Large intestine (tissue), 3 donors: ENCODE data around the gene ATRNL1. TPM values are rescaled to one million over a fixed set of nuclear protein-coding genes. Genes with fewer than 3 reads are reported as not detected.

Source experiments
- DNase-seq, 2 donors: peaks; one replicate each; pipeline versions ENCODE4 v3.0.0 to v3.0.0-alpha.2; 2013
- H3K27ac ChIP-seq: one replicate; pipeline ENCODE4 v1.5.1; 2013; ENCODE audit warnings: low read length
- H3K27me3 ChIP-seq: 2 replicates; pipeline ENCODE4 v1.6.1; 2013; ENCODE audit warnings: low read length; ENCODE audit not compliant: control insufficient read depth, insufficient read depth
- H3K36me3 ChIP-seq: 2 replicates; pipeline ENCODE4 v1.6.1; 2013; ENCODE audit warnings: low read length; ENCODE audit not compliant: control insufficient read depth, insufficient read depth
- H3K4me1 ChIP-seq: one replicate; pipeline ENCODE4 v1.6.1; 2013; ENCODE audit warnings: low read length; ENCODE audit not compliant: control insufficient read depth, insufficient read depth
- H3K4me3 ChIP-seq: one replicate; pipeline ENCODE4 v1.5.1; 2013; ENCODE audit warnings: low read length
- H3K9me3 ChIP-seq: one replicate; pipeline ENCODE4 v1.6.1; 2013; ENCODE audit warnings: mild to moderate bottlenecking, low read depth, low read length, moderate library complexity; ENCODE audit not compliant: control insufficient read depth
- WGBS: methylation state at CpG from one replicate; pipeline ENCODE4 v1.1.5; 2013; ENCODE audit warnings: low lambda C conversion rate; ENCODE audit not compliant: insufficient coverage; 5-methylcytosine and 5-hydroxymethylcytosine counted together
- polyA plus RNA-seq: library from polyadenylated mRNA; unstranded; fragments of 120-200 nt; gene quantifications from one replicate; pipeline ENCODE4 v1.2.1, GENCODE V29; 2013

Gene ATRNL1
- polyA plus RNA-seq, 1 donor, result 2.6 TPM

DNA sequence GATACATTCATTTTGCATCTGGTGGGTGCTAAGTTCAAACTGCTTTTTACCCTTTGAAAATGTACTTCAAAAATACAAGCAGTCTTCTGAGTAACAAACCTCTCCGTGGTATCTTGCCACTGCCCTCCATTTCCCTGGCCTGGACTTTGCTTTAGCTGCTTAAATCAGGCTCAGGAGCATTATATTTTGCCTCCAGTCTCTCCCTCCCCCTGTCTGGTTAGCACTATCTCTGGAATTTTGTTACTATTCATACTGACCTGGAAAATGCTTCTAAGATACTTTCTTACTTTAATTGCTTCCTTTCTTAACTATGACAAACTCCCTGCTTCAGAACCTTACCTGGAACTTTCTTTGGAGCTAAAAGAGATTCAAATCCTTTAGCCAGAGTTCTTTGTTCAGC is 810.0 kb downstream of the ATRNL1 start:
- WGBS, result 20% methylated on average over 1 of the region's 1 CpG
- no peak overlapping the region for H3K27ac ChIP-seq
- H3K4me1 ChIP-seq, result no peaks in the 10 kb centered on the region
- H3K4me3 ChIP-seq, result no peak overlapping the region
- no peaks in the 10 kb centered on the region for H3K36me3 ChIP-seq
- no peak for DNase-seq
- no peaks in the 10 kb centered on the region for H3K9me3 ChIP-seq
- no peaks in the 10 kb centered on the region for H3K27me3 ChIP-seq

GRCh38 chr10:115903845-115904244 is 810.7 kb downstream of the ATRNL1 start:
- WGBS, result 94% methylated on average over 3 of the region's 3 CpGs
- DNase-seq, result no peak
- Histone ChIP-seq H3K27ac (no peak overlapping the region), H3K36me3 (no peaks in the 10 kb centered on the region), H3K4me1 (no peaks in the 10 kb centered on the region), H3K27me3 (no peaks in the 10 kb centered on the region), H3K9me3 (no peaks in the 10 kb centered on the region), H3K4me3 (no peak overlapping the region)

DNA sequence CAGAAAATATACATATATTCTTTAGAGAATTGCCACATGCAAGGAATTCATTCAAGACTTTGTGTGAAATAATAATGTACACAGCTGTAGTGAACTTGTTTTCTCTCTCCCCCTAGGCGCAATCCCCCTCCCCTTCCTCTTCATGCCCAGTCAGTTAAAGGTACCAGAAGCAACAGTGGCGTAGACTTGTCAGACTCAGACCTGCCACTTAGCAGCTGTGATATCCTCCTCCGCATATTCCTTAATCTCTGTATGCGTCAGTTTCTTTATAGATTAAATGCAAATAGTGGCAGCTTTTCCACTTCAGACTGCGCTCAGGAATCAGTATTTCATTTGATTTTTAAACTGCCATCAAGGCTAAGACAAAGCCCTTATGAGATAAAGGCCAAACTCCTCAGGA is 815.9 kb downstream of the ATRNL1 start:
- H3K4me3 ChIP-seq, result no peak overlapping the region
- no peaks in the 10 kb centered on the region for H3K36me3 ChIP-seq
- no peak overlapping the region for H3K27ac ChIP-seq
- WGBS, result 80% methylated on average over 2 of the region's 5 CpGs
- no peaks in the 10 kb centered on the region for H3K9me3 ChIP-seq
- H3K27me3 ChIP-seq, result no peaks in the 10 kb centered on the region
- H3K4me1 ChIP-seq, result no peaks in the 10 kb centered on the region
- DNase-seq, result no peak

DNA sequence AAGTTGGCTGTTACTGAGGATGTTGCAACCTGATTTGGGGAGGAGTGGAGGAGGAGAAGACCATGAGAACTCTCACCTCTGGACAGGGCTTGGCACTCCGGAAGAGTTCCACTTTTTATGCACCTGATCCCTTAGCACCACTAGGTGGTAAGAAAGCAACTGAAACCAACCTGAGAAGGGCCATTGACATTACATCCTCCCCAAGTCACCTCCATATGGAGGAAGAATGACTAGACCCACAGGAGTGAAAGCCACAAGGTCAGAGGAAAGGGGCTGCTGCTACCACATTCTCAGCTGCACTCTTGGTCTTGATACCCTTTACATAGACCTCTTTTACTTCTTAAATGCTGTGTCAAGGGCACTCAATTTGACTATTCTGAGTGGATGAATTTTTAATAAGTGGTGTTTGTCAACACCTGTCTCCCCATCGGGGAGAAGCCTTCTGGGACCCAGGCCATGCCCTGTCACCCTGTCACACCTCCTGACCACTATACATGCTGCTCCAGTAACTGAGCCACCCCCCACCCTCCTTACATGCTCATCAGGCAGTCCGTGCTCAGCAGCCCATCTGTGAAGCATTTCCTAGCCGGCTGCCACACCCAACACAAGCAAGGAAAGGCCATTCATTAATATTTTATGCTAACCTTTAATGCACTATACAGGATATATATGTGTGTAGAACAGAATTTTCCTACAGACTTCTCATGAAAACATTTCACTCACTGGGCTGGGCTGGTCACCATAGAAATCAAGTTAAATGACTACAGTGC is 817.0 kb downstream of the ATRNL1 start:
- no peak overlapping the region for H3K27ac ChIP-seq
- DNase-seq, result no peak
- H3K36me3 ChIP-seq, result no peaks in the 10 kb centered on the region
- no peak overlapping the region for H3K4me3 ChIP-seq
- no peaks in the 10 kb centered on the region for H3K27me3 ChIP-seq
- WGBS, result no CpG with 5 or more reads among the region's 4 CpGs
- no peaks in the 10 kb centered on the region for H3K9me3 ChIP-seq
- H3K4me1 ChIP-seq, result no peaks in the 10 kb centered on the region

DNA sequence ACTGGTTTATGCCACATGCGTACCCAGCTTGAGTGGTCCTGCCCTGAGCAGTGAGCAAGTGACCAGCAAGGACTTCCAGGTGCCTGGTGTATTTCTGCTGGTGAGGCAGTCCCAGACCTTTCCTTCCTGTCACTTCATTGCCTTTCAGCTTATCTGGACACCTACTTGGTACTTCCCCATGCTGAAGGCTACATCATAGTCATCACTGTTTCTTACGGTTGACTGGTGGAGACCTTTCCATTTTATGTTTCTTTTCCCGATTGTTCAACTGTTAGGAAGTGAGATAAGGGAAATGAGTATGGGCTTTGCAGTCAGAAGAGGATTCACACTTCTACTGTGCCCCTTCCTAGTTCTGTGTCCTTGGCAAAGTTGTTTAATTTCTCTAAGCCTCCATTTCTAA is 821.3 kb downstream of the ATRNL1 start:
- no peaks in the 10 kb centered on the region for H3K27me3 ChIP-seq
- WGBS, result 100% methylated on average over 1 of the region's 3 CpGs
- H3K4me3 ChIP-seq, result no peak overlapping the region
- H3K27ac ChIP-seq, result no peak overlapping the region
- no peaks in the 10 kb centered on the region for H3K9me3 ChIP-seq
- no peak for DNase-seq
- no peaks in the 10 kb centered on the region for H3K36me3 ChIP-seq
- no peaks in the 10 kb centered on the region for H3K4me1 ChIP-seq

- WGBS, result no CpG with 5 or more reads among the region's 1 CpG
- Histone ChIP-seq H3K27me3 (no peaks in the 10 kb centered on the region), H3K4me3 (no peak overlapping the region), H3K9me3 (no peaks in the 10 kb centered on the region), H3K36me3 (no peaks in the 10 kb centered on the region), H3K4me1 (no peaks in the 10 kb centered on the region), H3K27ac (no peak overlapping the region)
- DNase-seq, result no peak
These were observed 822.3 kb downstream of the ATRNL1 start for GRCh38 chr10:115915429-115915828.

DNA sequence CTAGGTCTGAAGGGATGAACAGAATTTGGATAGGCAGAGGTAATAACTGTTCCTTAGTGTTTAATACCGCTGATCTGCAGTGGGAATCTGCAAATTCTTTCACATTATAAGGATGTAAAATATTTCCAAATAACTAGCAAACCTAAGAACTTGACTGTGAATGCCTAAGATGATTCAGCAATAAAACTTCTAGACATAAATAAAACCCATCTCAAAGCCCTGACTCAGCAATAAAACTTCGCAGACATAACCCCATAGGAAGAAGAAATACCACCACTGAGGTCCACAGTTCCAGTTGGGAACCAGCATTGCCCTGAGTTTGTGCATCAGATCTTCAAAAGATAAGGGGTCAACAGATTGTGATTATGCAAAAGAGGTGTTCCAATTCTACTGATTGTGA is 825.6 kb downstream of the ATRNL1 start:
- H3K27ac ChIP-seq, result no peak overlapping the region
- H3K4me3 ChIP-seq, result no peak overlapping the region
- H3K4me1 ChIP-seq, result no peaks in the 10 kb centered on the region
- DNase-seq, result no peak
- no peaks in the 10 kb centered on the region for H3K36me3 ChIP-seq
- WGBS, result 100% methylated on average over 2 of the region's 2 CpGs
- H3K9me3 ChIP-seq, result no peaks in the 10 kb centered on the region
- H3K27me3 ChIP-seq, result no peaks in the 10 kb centered on the region

- H3K4me1 ChIP-seq, result no peaks in the 10 kb centered on the region
- no peak overlapping the region for H3K4me3 ChIP-seq
- WGBS, result 100% methylated on average over 2 of the region's 4 CpGs
- H3K27ac ChIP-seq, result no peak overlapping the region
- DNase-seq, result no peak
- no peaks in the 10 kb centered on the region for H3K27me3 ChIP-seq
- H3K36me3 ChIP-seq, result no peaks in the 10 kb centered on the region
- H3K9me3 ChIP-seq, result no peaks in the 10 kb centered on the region
These were observed 828.6 kb downstream of the ATRNL1 start for GRCh38 chr10:115921795-115922194.

GRCh38 chr10:115931309-115931708 is 838.1 kb downstream of the ATRNL1 start:
- Histone ChIP-seq H3K9me3 (no peaks in the 10 kb centered on the region), H3K36me3 (no peaks in the 10 kb centered on the region), H3K27me3 (no peaks in the 10 kb centered on the region), H3K27ac (no peak overlapping the region), H3K4me1 (no peaks in the 10 kb centered on the region), H3K4me3 (no peak overlapping the region)
- no peak for DNase-seq
- 83% methylated on average over 1 of the region's 2 CpGs for WGBS

- Histone ChIP-seq H3K36me3 (no peaks in the 10 kb centered on the region), H3K27ac (no peak overlapping the region), H3K4me3 (no peak overlapping the region), H3K27me3 (no peaks in the 10 kb centered on the region), H3K4me1 (no peaks in the 10 kb centered on the region), H3K9me3 (no peaks in the 10 kb centered on the region)
- WGBS, result 100% methylated on average over 1 of the region's 2 CpGs
- no peak for DNase-seq
These were observed 838.9 kb downstream of the ATRNL1 start for GRCh38 chr10:115932099-115932498.

- Histone ChIP-seq H3K4me3 (no peak overlapping the region), H3K36me3 (no peaks in the 10 kb centered on the region), H3K27ac (no peak overlapping the region), H3K27me3 (no peaks in the 10 kb centered on the region), H3K4me1 (no peaks in the 10 kb centered on the region), H3K9me3 (no peaks in the 10 kb centered on the region)
- DNase-seq, result no peak
- WGBS, result no CpG with 5 or more reads among the region's 2 CpGs
These were observed 839.9 kb downstream of the ATRNL1 start for GRCh38 chr10:115933098-115933497.
